ENCODE measurements around the gene MAN1C1. TPM values are rescaled to one million over a fixed set of nuclear protein-coding genes. Genes with fewer than 3 reads are reported as not detected.

The MAN1C1 gene
- total RNA-seq, 1 experiment from 2014 or later, result 9.3 TPM

DNA sequence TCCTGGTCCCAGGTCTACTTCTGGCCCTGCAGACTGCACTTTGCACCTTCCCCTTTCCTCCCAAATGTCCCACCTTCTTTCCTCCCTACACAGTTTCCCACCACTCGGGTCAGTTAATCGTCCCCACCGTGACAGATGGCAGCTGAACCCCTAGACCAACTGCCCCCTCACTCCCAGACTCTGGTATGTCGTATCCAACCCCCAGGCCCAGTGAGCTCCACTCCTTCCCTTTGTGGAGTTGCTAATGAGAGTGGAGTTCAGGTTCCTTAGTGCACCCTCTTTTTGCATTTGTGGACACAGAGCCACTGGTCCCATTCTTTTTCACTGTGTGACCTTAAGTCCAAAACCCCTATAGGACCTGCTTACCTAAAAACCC, 1.8 kb downstream of the MAN1C1 start:
- H3K56ac ChIP-seq (ENCODE audit: insufficient read length, low read depth, low read length), result no peak overlapping the region
- peaks cover 0 to 2% (median 0%) of the 10 kb centered on the region in 3 experiments; a peak in 1 of 7 replicates for H3K36me3 Mint-ChIP-seq (ENCODE audit: insufficient read depth in 1 of 3, low read depth in 3 of 3)
- no peak overlapping the region for H2AK5ac ChIP-seq (ENCODE audit: insufficient read length, low read length)
- no peak overlapping the region for H4K91ac ChIP-seq (ENCODE audit: insufficient read length, low read depth, low read length)
- no peak overlapping the region for H2BK5ac ChIP-seq (ENCODE audit: insufficient read length, low read length)
- no peaks in the 10 kb centered on the region for H3K79me1 ChIP-seq (ENCODE audit: insufficient read depth, low read depth, low read length, poor library complexity, severe bottlenecking)
- H3K23ac ChIP-seq (ENCODE audit: insufficient read length, low read depth, low read length), result no peak overlapping the region
- H3K4me3 Mint-ChIP-seq, result peak overlapping the region; percentile 66 to 79
- no peak overlapping the region for H3K9ac ChIP-seq (ENCODE audit: extremely low read depth, insufficient read length, low read length)
- H3K4me1 ChIP-seq (ENCODE audit: insufficient read depth, low read length), result no peaks in the 10 kb centered on the region
- no peaks in the 10 kb centered on the region; the same call in 1 of the 2 replicates for H3K27me3 ChIP-seq (ENCODE audit: insufficient read depth, low read length)
- peaks cover 16% of the 10 kb centered on the region for H3K23me2 ChIP-seq (ENCODE audit: insufficient read length, low read depth, low read length, poor library complexity, severe bottlenecking)
- H3K79me2 ChIP-seq (ENCODE audit: insufficient read depth, low read length), result no peaks in the 10 kb centered on the region
- no peak overlapping the region for H4K8ac ChIP-seq (replicated peaks; ENCODE audit: insufficient read length, low read depth, low read length)
- TF ChIP-seq, protein P1, sequence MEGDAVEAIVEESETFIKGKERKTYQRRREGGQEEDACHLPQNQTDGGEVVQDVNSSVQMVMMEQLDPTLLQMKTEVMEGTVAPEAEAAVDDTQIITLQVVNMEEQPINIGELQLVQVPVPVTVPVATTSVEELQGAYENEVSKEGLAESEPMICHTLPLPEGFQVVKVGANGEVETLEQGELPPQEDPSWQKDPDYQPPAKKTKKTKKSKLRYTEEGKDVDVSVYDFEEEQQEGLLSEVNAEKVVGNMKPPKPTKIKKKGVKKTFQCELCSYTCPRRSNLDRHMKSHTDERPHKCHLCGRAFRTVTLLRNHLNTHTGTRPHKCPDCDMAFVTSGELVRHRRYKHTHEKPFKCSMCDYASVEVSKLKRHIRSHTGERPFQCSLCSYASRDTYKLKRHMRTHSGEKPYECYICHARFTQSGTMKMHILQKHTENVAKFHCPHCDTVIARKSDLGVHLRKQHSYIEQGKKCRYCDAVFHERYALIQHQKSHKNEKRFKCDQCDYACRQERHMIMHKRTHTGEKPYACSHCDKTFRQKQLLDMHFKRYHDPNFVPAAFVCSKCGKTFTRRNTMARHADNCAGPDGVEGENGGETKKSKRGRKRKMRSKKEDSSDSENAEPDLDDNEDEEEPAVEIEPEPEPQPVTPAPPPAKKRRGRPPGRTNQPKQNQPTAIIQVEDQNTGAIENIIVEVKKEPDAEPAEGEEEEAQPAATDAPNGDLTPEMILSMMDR (conservative IDR thresholded peaks at IDR 0.05), result no peak
- H2BK20ac ChIP-seq (ENCODE audit: low read depth, low read length, poor library complexity, severe bottlenecking), result no peak overlapping the region
- H3K27me3 Mint-ChIP-seq (ENCODE audit: low read depth), result peaks cover 40% of the 10 kb centered on the region
- no peak overlapping the region for H2BK15ac ChIP-seq (ENCODE audit: low read depth, low read length)
- H3K4ac ChIP-seq (ENCODE audit: low read depth, low read length), result no peak overlapping the region
- H2BK120ac ChIP-seq (ENCODE audit: low read depth, low read length, poor library complexity, severe bottlenecking), result no peak overlapping the region
- no peak overlapping the region for H3T11ph ChIP-seq (ENCODE audit: low read length)
- H3K9me3 ChIP-seq (ENCODE audit: control insufficient read depth, low read depth, low read length), result no peaks in the 10 kb centered on the region
- no peak overlapping the region for H2AFZ ChIP-seq (ENCODE audit: low read length)
- no peak overlapping the region for H3K27ac Mint-ChIP-seq
- H3K4me2 ChIP-seq (ENCODE audit: insufficient read depth, insufficient read length, low read length), result peak overlapping the region; percentile 39
- H3K14ac ChIP-seq (ENCODE audit: insufficient read depth, low read length), result no peak overlapping the region
- H2BK12ac ChIP-seq (ENCODE audit: insufficient read length, low read depth, low read length), result no peak overlapping the region
- no peak for DNase-seq
- no peak overlapping the region for H4K5ac ChIP-seq (ENCODE audit: insufficient read length, low read depth, low read length)
- H3K27ac ChIP-seq (ENCODE audit: insufficient read length, low read depth, low read length), result no peak overlapping the region
- no peaks in the 10 kb centered on the region for H4K20me1 ChIP-seq (ENCODE audit: control insufficient read depth, insufficient read depth, insufficient read length)
- peaks cover 27 to 28% of the 10 kb centered on the region in 2 experiments for H3K4me1 Mint-ChIP-seq
- no CpG with 5 or more reads among the region's 4 CpGs for WGBS (ENCODE audit: extremely low coverage, insufficient read length, low lambda C conversion rate)
- no peaks in the 10 kb centered on the region for H3K9me3 Mint-ChIP-seq
- no peak overlapping the region for H3K18ac ChIP-seq (ENCODE audit: insufficient read length, low read depth, low read length)
